K562 (cell line): ENCODE data around the gene SLC22A23. TPM values are rescaled to one million over a fixed set of nuclear protein-coding genes. Genes with fewer than 3 reads are reported as not detected.

Experiments used
- ARNT ChIP-seq, 2 experiments: fragments of 450-650 bp; IDR thresholded peaks; 2 replicates each; pipeline ENCODE4 v1.6.1; 2016; ENCODE audit warnings: mild to moderate bottlenecking in 1 of 2
- BHLHE40 ChIP-seq: IDR thresholded peaks from 2 replicates; pipeline ENCODE4 v1.6.1; 2011; ENCODE audit warnings: low read length, improper control_type of control experiment
- HOMEZ ChIP-seq: fragments of 250-450 bp; sonication (Bioruptor Pico); IDR thresholded peaks from 2 replicates; pipeline ENCODE4 v1.4.0; 2020; ENCODE audit warnings: mild to moderate bottlenecking, moderate library complexity
- KAT2B ChIP-seq: IDR thresholded peaks from one replicate; pipeline ENCODE4 v1.6.1; 2012; ENCODE audit warnings: low read depth, mild to moderate bottlenecking, control low read depth, inconsistent platforms, low read length, moderate library complexity
- KAT7 ChIP-seq: sonication (generic); formaldehyde crosslinking; IDR thresholded peaks from 2 replicates; pipeline ENCODE4 v1.8.0; 2022; ENCODE audit warnings: missing genetic modification reagents, mild to moderate bottlenecking, borderline replicate concordance
- KLF13 ChIP-seq: fragments of 450-650 bp; IDR thresholded peaks from 2 replicates; pipeline ENCODE4 v1.6.1; 2016; ENCODE audit warnings: missing genetic modification characterization, low read depth, mild to moderate bottlenecking, missing compliant biosample characterization, moderate library complexity, borderline replicate concordance
- LCOR ChIP-seq: sonication (generic); formaldehyde crosslinking; IDR thresholded peaks from 2 replicates; pipeline ENCODE4 v1.8.0; 2022; ENCODE audit warnings: mild to moderate bottlenecking, missing genetic modification reagents
- MEF2D ChIP-seq: conservative IDR thresholded peaks from 2 replicates; pipeline ENCODE4 v1.6.1; 2016; ENCODE audit warnings: low read depth, missing genetic modification characterization, missing compliant biosample characterization
- NR2C2 ChIP-seq, 2 experiments: fragments of 200-800 bp in 1 of 2; sonication (Bioruptor generic) in 1 of 2; sonication (generic) in 1 of 2; formaldehyde crosslinking in 1 of 2; IDR thresholded peaks; 2 replicates each; pipeline versions ENCODE4 v1.6.1 to v1.8.0; 2016 to 2022; ENCODE audit warnings: mild to moderate bottlenecking in 1 of 2, missing compliant biosample characterization in 1 of 2, missing genetic modification characterization in 1 of 2, missing genetic modification reagents in 1 of 2
- PCBP2 ChIP-seq: fragments of 200-400 bp; formaldehyde crosslinking; IDR thresholded peaks from 2 replicates; pipeline ENCODE4 v1.6.1; 2018; ENCODE audit warnings: low read length, low read depth, mild to moderate bottlenecking, moderate library complexity; ENCODE audit not compliant: poor library complexity, severe bottlenecking
- POLR2AphosphoS2 ChIP-seq: IDR thresholded peaks from 2 replicates; pipeline ENCODE4 v1.6.1; 2012; ENCODE audit warnings: low read length, improper control_type of control experiment
- POLR3A ChIP-seq: IDR thresholded peaks from 2 replicates; pipeline ENCODE4 v1.6.1; 2011; ENCODE audit warnings: borderline replicate concordance, mild to moderate bottlenecking, moderate library complexity; ENCODE audit not compliant: insufficient read length, insufficient read depth; ENCODE audit errors: extremely low read depth
- RBM17 ChIP-seq: fragments of 200-400 bp; formaldehyde crosslinking; IDR thresholded peaks from 2 replicates; pipeline ENCODE4 v1.6.1; 2017; ENCODE audit warnings: low read depth, mild to moderate bottlenecking, low read length, borderline replicate concordance
- RNF219 ChIP-seq: fragments of 250-450 bp; sonication (Bioruptor Pico); IDR thresholded peaks from 2 replicates; pipeline ENCODE4 v1.5.0; 2022; ENCODE audit warnings: mild to moderate bottlenecking
- SAFB2 ChIP-seq: fragments of 200-400 bp; formaldehyde crosslinking; IDR thresholded peaks from 2 replicates; pipeline ENCODE4 v1.6.1; 2018; ENCODE audit warnings: borderline replicate concordance, low read length, low read depth, moderate library complexity; ENCODE audit not compliant: severe bottlenecking
- SMAD3 ChIP-seq: fragments of 450-650 bp; formaldehyde crosslinking; conservative IDR thresholded peaks from 2 replicates; pipeline ENCODE4 v1.4.0; 2020; ENCODE audit warnings: mild to moderate bottlenecking
- SMC3 ChIP-seq: conservative IDR thresholded peaks from 2 replicates; pipeline ENCODE4 v1.6.1; 2011; ENCODE audit warnings: low read depth, low read length, improper control_type of control experiment; ENCODE audit not compliant: insufficient read depth
- SNAPC5 ChIP-seq: fragments of 250-450 bp; sonication (Bioruptor Pico); IDR thresholded peaks from 2 replicates; pipeline ENCODE4 v1.8.0; 2021; ENCODE audit warnings: moderate library complexity, mild to moderate bottlenecking, inconsistent platforms
- TRIM24 ChIP-seq, 2 experiments: fragments of 450-650 bp; IDR thresholded peaks; 2 replicates each; pipeline ENCODE4 v1.6.1; 2016
- ZNF197 ChIP-seq: fragments of 200-800 bp; sonication (Bioruptor generic); IDR thresholded peaks from 2 replicates; pipeline ENCODE4 v1.6.1; 2016; ENCODE audit warnings: low read depth, missing genetic modification characterization, missing compliant biosample characterization
- ZNF217 ChIP-seq: sonication (generic); formaldehyde crosslinking; IDR thresholded peaks from 2 replicates; pipeline ENCODE4 v1.8.0; 2022; ENCODE audit warnings: mild to moderate bottlenecking, missing genetic modification reagents
- ZNF280B ChIP-seq: fragments of 250-450 bp; sonication (Bioruptor Pico); IDR thresholded peaks from 2 replicates; pipeline ENCODE4 v1.5.1; 2021; ENCODE audit warnings: mild to moderate bottlenecking
- polyA plus RNA-seq, 8 experiments: library from polyadenylated mRNA; depleted of rRNA in 4 of 8; stranded (reverse) in 5 of 8; unstranded in 3 of 8; fragments of >200 nt; fragmentation: Nextera tagmentation in 2 of 8; fragmentation: Illumina TruSeq in 1 of 8; extraction: Ambion mirVana in 2 of 8; extraction: Trizol in 1 of 8; gene quantifications; 2 replicates each; pipeline versions ENCODE4 v1.2.1 to v1.2.3, GENCODE V29; 2011 to 2014; ENCODE audit warnings: inconsistent platforms in 1 of 8, missing spikeins in 1 of 8
- total RNA-seq, 7 experiments: library from RNA; depleted of rRNA in 6 of 7; stranded (reverse); fragments of >200 nt in 6 of 7; fragmentation: Illumina TruSeq in 2 of 7; extraction: Trizol in 2 of 7; gene quantifications; 2 replicates each; pipeline versions ENCODE4 v1.2.1 to v1.2.3, GENCODE V29; 2011 to 2021; ENCODE audit warnings: low replicate concordance in 1 of 7

The SLC22A23 gene
- total and polyA plus RNA-seq, 9 of the 15 experiments (the other 6 are each of a cell fraction or from before 2014, with no cell fraction given) = 0.30 to 8.7 (median 2.5) TPM

GRCh38 chr6:3226481-3227362, 230.1 kb downstream of the SLC22A23 start (continued):
- TF ChIP-seq RNF219 (CRISPR knock-in tag) (no peak), KLF13 (no peak), SAFB2 (no peak), HOMEZ (no peak), LCOR (CRISPR knock-in tag) (0 out of 2 replicates have a peak, but pooled peaks have one; percentile 65), ZNF197 (CRISPR knock-in tag) (no peak), KAT2B (no peak), POLR3A (no peak), NR2C2 (CRISPR knock-in tag; IDR thresholded peaks at IDR 0.05) (0 out of 2 replicates have a peak, but pooled peaks have one; percentile 34), NR2C2 (tag; IDR thresholded peaks at IDR 0.05) (no peak), BHLHE40 (peak; percentile 28; the same call in 1 of the 2 replicates), SMAD3 (CRISPR knock-in tag) (no peak), RBM17 (no peak), POLR2AphosphoS2 (no peak), ZNF217 (no peak), KAT7 (CRISPR knock-in tag) (peak; percentile 40; the same call in 1 of the 2 replicates), PCBP2 (no peak), ARNT (IDR thresholded peaks at IDR 0.05) (no peak), SMC3 (no peak), ZNF280B (CRISPR knock-in tag) (no peak), MEF2D (tag) (no peak), SNAPC5 (CRISPR knock-in tag) (no peak), TRIM24 (IDR thresholded peaks at IDR 0.05) (no peak)
